ENCODE data around the gene LTO1. TPM values are rescaled to one million over a fixed set of nuclear protein-coding genes. Genes with fewer than 3 reads are reported as not detected.
"Not testable (repeated sequence)": the region's sequence is repeated elsewhere in the genome, so short reads cannot be mapped to it uniquely, and the experiment has no call there.

The LTO1 gene
- polyA plus RNA-seq, 2 of the 4 experiments (the other 2 are of a cell fraction), result 25.1 to 27.0 TPM

- DNase-seq (ENCODE audit: low read depth in 1 of 2, low spot score in 1 of 2), result no peak
- WGBS (ENCODE audit: missing lambda C conversion rate), result 85% methylated on average over 6 of the region's 8 CpGs
Observed at GRCh38 chr11:69697469-69697843, 22.3 kb upstream of the LTO1 start.

GRCh38 chr11:69696749-69697468 is 21.8 kb upstream of the LTO1 start:
- no peak for TF ChIP-seq ZNF302 (CRISPR knock-in tag; IDR thresholded peaks at IDR 0.05)
- no peak for TF ChIP-seq ATOH8 (CRISPR knock-in tag; IDR thresholded peaks at IDR 0.05; ENCODE audit: low read depth)
- TF ChIP-seq RNF2 (IDR thresholded peaks at IDR 0.05; ENCODE audit: borderline replicate concordance, low read depth), result no peak
- TF ChIP-seq RFX5 (IDR thresholded peaks at IDR 0.05), result no peak
- TF ChIP-seq CHD2 (IDR thresholded peaks at IDR 0.05; ENCODE audit: low read length, partially characterized antibody), result no peak
- TF ChIP-seq EP300 (IDR thresholded peaks at IDR 0.05), result no peak
- no peak for TF ChIP-seq MAX (IDR thresholded peaks at IDR 0.05)
- no peak for TF ChIP-seq PBX3 (IDR thresholded peaks at IDR 0.05)
- no peak for TF ChIP-seq PHF8 (IDR thresholded peaks at IDR 0.05; ENCODE audit: borderline replicate concordance, low read depth)
- TF ChIP-seq HOXA7 (CRISPR knock-in tag; IDR thresholded peaks at IDR 0.05), result no peak
- TF ChIP-seq TP53 (CRISPR knock-in tag; IDR thresholded peaks at IDR 0.05), result no peak
- TF ChIP-seq RAD21 (conservative IDR thresholded peaks at IDR 0.05 in 1 of 2, IDR thresholded peaks at IDR 0.05 in 1 of 2), result no peak
- no peak for TF ChIP-seq KDM1A (IDR thresholded peaks at IDR 0.05; ENCODE audit: low read depth)
- TF ChIP-seq TFCP2L1 (CRISPR knock-in tag; IDR thresholded peaks at IDR 0.05), result no peak
- TF ChIP-seq NFE2L2 (conservative IDR thresholded peaks at IDR 0.05; ENCODE audit: low read length), result no peak
- DNase-seq (ENCODE audit: low read depth in 1 of 2, low spot score in 1 of 2), result no peak
- no peak overlapping the region for H3K27ac ChIP-seq

More at GRCh38 chr11:69697469-69697843, 22.3 kb upstream of the LTO1 start:
- POLR2A ChIA-PET, result no interaction called here
- no peak for TF ChIP-seq NR3C1 (IDR thresholded peaks at IDR 0.05)
- no peak for TF ChIP-seq HDAC2 (IDR thresholded peaks at IDR 0.05)
- TF ChIP-seq NFE2L2 (conservative IDR thresholded peaks at IDR 0.05; ENCODE audit: low read length), result no peak
- TF ChIP-seq ZC3H11A (IDR thresholded peaks at IDR 0.05), result no peak
- no peak for TF ChIP-seq ELK1 (IDR thresholded peaks at IDR 0.05; ENCODE audit: low read depth, low read length)
- TF ChIP-seq KDM1A (IDR thresholded peaks at IDR 0.05; ENCODE audit: low read depth), result no peak
- TF ChIP-seq BCL3 (IDR thresholded peaks at IDR 0.05), result no peak
- TF ChIP-seq POLR2AphosphoS2 (conservative IDR thresholded peaks at IDR 0.05; ENCODE audit: low read length), result no peak
- no peak for TF ChIP-seq CEBPB (IDR thresholded peaks at IDR 0.05)
- no peak for TF ChIP-seq ZNF302 (CRISPR knock-in tag; IDR thresholded peaks at IDR 0.05)
- TF ChIP-seq TFCP2L1 (CRISPR knock-in tag; IDR thresholded peaks at IDR 0.05), result no peak
- no peak for TF ChIP-seq FOSL2 (IDR thresholded peaks at IDR 0.05)
- TF ChIP-seq FOSL2 (CRISPR knock-in tag; IDR thresholded peaks at IDR 0.05), result no peak
- no peak for TF ChIP-seq HES2 (IDR thresholded peaks at IDR 0.05)
- no peak for TF ChIP-seq MAFK (IDR thresholded peaks at IDR 0.05; ENCODE audit: partially characterized antibody)
- TF ChIP-seq HOXB13 (CRISPR knock-in tag; IDR thresholded peaks at IDR 0.05; ENCODE audit: low read depth), result no peak
- TF ChIP-seq BHLHE40 (IDR thresholded peaks at IDR 0.05; ENCODE audit: low read depth, low read length), result no peak
- no peak for ATAC-seq
- Histone ChIP-seq H3K4me3 (no peak overlapping the region), H3K27ac (no peak overlapping the region), H3K9me3 (0 out of 3 replicates have a peak, but pooled peaks cover 1% of the 10 kb centered on the region), H3K4me2 (no peak overlapping the region), H3K4me1 (peaks cover 10% of the 10 kb centered on the region)
- FAIRE-seq, result no peak
- CTCF ChIA-PET, result interaction anchor here (1.6 to 2.3 kb wide), 2 partner anchors 178 to 192 kb away, joined by 3 to 8 read pairs; no protein-coding TSS in a partner anchor

GRCh38 chr11:69695995-69696394 is 20.8 kb upstream of the LTO1 start:
- POLR2A ChIA-PET; DNase-seq (ENCODE audit: low read depth in 1 of 2, low spot score in 1 of 2); H3K4me3 ChIP-seq; ATAC-seq; H3K4me2 ChIP-seq; H3K9me3 ChIP-seq; H3K27ac ChIP-seq; FAIRE-seq: not testable (repeated sequence)
- CTCF ChIA-PET, result interaction anchor here (1.0 to 2.6 kb wide), 10 partner anchors 9 to 500 kb away, joined by 3 to 19 read pairs (median 5); no protein-coding TSS in a partner anchor
- WGBS (ENCODE audit: missing lambda C conversion rate), result 66% methylated on average over 6 of the region's 6 CpGs
- peaks cover 10% of the 10 kb centered on the region for H3K4me1 ChIP-seq

More at GRCh38 chr11:69696749-69697468, 21.8 kb upstream of the LTO1 start:
- POLR2A ChIA-PET, result no interaction called here
- no peak for FAIRE-seq
- WGBS (ENCODE audit: missing lambda C conversion rate), result 81% methylated on average over 15 of the region's 15 CpGs
- 0 out of 3 replicates have a peak, but pooled peaks cover 4% of the 10 kb centered on the region for H3K9me3 ChIP-seq
- CTCF ChIA-PET, result interaction anchor here (0.7 to 2.6 kb wide), 9 partner anchors 8 to 475 kb away, joined by 3 to 19 read pairs (median 6); no protein-coding TSS in a partner anchor
- peaks cover 10% of the 10 kb centered on the region for H3K4me1 ChIP-seq
- no peak overlapping the region for H3K4me3 ChIP-seq
- ATAC-seq, result no peak
- no peak overlapping the region for H3K4me2 ChIP-seq

Measured in A549 (cell line).